IMR-90 (cell line): ENCODE data around the gene EXOC6.

Experiments
- MAZ ChIP-seq: IDR thresholded peaks from 2 replicates; pipeline ENCODE4 v1.6.1; 2012; ENCODE audit warnings: low read depth, mild to moderate bottlenecking, low read length, improper control_type of control experiment, moderate library complexity, borderline replicate concordance
- POLR2A ChIP-seq: IDR thresholded peaks from 2 replicates; pipeline ENCODE4 v1.6.1; 2012; ENCODE audit warnings: mild to moderate bottlenecking, low read depth, low read length
- RAD21 ChIP-seq: IDR thresholded peaks from 2 replicates; pipeline ENCODE4 v1.6.1; 2012; ENCODE audit warnings: low read length, improper control_type of control experiment
- RFX5 ChIP-seq: IDR thresholded peaks from 2 replicates; pipeline ENCODE4 v1.8.0; 2012; ENCODE audit warnings: low read depth, mild to moderate bottlenecking, low read length, moderate library complexity
- TF ChIP-seq, protein P1 (sequence below): conservative IDR thresholded peaks from 2 replicates; pipeline ENCODE4 v1.5.1; 2012; ENCODE audit warnings: mild to moderate bottlenecking, low read depth, low read length, improper control_type of control experiment

DNA sequence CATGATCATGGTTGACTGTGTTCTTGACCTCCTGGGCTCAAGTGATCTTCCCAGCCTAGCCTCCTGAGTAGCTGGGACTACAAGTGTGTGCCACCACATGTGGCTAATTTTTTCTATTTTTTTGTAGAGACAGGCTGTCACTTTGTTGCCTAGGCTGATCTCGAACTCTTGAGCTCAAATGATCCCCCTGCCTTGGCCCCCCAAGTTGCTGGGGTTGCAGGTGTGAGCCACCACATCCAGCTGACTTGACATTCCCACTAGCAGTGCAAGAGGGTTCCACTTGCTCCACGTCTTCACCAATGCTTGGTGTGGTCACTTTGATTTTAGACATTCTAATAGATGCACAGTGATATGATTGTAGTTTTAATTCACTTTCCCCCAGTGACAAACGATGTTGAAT is 250.5 kb downstream of the EXOC6 start:
- TF ChIP-seq, protein P1, sequence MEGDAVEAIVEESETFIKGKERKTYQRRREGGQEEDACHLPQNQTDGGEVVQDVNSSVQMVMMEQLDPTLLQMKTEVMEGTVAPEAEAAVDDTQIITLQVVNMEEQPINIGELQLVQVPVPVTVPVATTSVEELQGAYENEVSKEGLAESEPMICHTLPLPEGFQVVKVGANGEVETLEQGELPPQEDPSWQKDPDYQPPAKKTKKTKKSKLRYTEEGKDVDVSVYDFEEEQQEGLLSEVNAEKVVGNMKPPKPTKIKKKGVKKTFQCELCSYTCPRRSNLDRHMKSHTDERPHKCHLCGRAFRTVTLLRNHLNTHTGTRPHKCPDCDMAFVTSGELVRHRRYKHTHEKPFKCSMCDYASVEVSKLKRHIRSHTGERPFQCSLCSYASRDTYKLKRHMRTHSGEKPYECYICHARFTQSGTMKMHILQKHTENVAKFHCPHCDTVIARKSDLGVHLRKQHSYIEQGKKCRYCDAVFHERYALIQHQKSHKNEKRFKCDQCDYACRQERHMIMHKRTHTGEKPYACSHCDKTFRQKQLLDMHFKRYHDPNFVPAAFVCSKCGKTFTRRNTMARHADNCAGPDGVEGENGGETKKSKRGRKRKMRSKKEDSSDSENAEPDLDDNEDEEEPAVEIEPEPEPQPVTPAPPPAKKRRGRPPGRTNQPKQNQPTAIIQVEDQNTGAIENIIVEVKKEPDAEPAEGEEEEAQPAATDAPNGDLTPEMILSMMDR = no peak
- no peak for TF ChIP-seq RAD21
- TF ChIP-seq POLR2A = no peak
- no peak for TF ChIP-seq RFX5
- no peak for TF ChIP-seq MAZ
